CD4-positive, alpha-beta T cell treated with Interleukin-15 for 1 hour (primary cell): ENCODE data around the gene HS3ST3B1.
A peak's percentile ranks its signal among the peaks of the same experiment; 100 is the strongest.

Source experiments
- DNase-seq: peaks from one replicate; pipeline ENCODE4 v3.0.0-alpha.2; 2020

Gene HS3ST3B1

DNA sequence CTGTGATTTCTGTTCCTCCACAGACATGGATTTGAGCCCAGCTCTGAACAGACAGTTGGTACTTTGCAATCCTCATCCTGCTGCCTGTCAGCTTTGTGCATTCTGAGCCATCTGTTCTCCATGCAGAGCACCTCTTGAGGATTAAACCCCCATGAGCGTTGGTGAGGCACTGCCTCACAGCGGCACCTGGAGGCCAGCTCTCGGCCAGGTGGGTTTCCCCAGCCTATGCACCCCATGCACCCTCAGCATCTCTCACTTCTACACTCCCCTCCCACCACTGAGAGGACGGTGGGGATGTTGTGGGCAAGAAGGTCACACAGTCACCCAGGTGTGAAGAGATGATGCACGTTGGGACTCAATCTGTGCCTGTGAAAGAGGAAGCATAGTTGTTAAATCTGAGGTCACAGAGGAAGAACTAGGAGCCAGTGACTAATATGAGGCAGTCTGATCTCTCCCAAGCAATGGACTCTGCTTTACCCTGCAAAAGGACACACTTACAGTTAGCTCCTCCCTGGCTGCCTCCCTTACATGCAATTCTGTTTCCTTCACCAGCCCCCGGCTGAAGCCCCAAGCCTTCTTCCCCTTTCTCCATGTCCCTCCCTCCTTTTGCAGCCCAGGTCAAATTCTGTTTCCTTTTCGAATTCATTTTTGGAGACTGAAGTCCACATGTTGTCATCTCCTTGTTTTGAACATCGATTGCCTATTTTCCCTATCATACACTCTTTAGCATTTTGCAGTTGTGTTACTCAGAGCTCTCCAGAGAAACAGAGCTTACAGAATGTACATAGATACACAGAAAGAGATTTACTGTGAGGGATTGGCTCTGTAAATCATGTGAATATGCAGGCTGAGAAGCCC, 58.5 kb downstream of the HS3ST3B1 start:
- DNase-seq: peak; percentile 78

DNA sequence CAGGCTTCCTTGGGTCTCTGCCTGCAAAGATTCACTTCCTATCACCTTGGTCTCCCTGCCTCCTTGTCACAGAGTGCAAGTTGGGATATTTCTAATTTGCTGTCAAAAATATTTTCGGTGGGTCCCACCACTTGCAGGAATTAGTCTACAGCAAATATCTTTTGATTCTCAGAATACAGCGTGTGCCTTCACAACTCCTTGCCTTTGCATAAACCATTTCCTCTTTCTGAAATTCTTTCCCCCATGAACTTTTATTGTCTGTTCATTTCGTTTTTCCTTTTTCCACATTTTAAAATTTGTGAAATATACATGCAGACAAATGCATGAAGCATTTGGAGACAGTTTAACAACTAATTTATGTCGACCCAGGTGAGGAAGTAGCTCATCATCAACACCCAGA, 60.0 kb downstream of the HS3ST3B1 start:
- DNase-seq: no peak

DNA sequence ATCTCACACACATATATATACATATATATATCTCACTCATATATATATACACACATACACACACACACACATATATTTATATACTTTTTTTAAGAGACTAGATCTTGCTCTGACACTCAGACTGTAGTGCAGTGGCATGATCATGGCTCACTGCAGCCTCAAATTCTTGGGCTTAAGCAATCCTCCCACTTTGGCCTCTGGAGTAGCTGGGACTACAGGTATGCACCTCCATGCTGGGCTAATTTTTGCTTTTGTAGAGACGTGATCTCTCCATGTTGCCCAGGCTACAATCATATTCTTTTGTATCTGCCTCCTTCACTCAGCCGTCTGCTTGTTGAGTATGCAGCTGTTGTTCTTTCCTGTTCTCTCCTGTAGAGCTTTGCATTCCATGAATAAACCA, 60.6 kb downstream of the HS3ST3B1 start:
- no peak for DNase-seq

DNA sequence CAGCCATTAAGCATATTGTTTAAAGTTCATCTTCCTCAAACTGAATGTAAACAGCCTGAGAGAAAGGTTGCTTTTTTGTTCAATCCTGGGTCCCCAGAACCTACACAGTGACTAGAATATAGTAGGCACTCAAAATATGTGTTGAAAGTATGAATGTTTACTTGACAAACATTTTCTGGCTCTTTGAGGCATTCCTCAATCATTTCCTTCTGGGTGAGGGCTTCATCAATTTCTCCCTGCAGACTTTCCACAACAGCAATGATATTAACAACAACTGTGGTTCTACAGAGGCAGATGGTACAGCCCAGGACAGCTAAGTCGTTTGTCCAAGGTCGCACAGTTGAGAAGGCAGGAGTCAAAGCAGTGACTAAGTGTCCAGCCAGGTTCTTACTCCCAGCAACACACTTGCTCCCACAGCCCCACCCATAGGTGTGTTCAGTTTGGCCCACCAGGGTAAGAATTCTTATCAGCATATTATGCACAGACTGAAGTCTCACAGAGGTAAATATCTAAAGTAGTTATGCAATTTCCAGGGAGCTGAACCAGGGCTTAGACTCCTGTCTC, 61.1 kb downstream of the HS3ST3B1 start:
- DNase-seq: no peak

DNA sequence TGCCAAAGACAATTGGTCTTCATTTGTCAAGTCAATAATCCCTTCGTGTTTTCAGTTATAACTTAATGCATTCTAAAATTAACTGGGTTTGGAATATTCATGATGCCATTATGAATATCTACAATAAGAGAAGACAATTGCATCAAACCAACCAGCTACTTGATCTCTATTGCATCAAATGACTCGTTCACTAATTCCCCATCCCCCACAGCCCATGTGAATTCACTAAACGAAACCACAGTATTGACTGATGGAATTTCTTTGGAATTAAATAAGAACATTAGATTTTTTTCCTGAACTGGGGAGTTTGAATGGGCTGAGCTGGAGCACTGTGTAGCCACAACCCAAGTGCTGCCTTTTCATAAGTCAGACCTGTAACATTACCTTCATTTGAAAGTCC, 65.3 kb downstream of the HS3ST3B1 start:
- DNase-seq: no peak

DNA sequence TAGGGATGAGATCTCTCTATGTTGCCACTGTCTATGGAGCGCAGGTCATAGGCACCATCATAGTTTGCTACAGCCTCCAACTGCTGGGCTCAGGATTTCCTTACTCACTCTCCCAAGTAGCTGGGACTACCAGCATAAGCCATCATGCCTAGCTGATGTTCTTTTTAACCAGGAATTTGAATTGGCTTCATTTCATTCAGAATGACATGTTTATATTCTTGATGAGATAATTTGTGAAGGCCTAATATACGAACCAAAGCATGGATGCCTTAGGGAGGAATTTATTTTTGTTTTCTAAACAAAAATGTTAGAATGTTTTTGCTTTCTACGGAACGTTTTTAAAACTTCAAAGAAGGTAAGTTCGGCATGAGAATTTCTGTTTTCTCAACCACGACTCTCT, 71.6 kb downstream of the HS3ST3B1 start:
- DNase-seq: no peak

DNA sequence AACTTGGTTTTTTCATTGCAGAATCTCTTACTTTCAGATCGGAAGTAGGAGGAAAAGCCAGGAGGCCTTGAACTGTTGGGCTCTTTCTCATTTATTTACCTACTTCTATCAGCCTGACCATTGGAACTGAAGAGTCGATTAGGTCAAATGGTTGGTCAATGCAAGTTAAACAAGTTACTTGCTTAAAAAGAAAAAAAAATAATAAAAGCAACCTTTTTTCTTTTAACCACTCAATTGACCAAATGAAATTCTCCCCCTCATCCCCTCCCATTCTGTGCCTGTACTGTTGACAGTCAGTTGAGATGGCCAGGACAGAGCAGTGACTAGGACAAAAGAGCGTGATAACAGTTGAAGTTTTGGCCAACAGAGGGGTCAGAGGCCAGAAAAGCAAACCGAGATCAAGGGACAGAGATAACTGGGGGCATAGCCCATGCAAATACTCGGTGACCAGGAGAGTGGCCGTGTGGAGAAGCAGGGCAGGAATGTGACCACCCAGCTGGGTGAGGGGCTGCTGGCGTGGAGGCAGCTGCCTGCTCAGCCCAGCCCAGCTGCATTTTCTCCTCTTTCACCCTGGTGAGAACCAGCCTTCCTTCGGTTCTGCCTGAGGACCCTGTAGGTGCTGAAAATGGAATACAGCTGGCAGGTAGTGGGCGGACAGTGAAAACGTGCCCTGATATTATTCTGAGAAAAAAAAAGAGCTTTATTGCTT, 72.2 kb downstream of the HS3ST3B1 start:
- DNase-seq: no peak

DNA sequence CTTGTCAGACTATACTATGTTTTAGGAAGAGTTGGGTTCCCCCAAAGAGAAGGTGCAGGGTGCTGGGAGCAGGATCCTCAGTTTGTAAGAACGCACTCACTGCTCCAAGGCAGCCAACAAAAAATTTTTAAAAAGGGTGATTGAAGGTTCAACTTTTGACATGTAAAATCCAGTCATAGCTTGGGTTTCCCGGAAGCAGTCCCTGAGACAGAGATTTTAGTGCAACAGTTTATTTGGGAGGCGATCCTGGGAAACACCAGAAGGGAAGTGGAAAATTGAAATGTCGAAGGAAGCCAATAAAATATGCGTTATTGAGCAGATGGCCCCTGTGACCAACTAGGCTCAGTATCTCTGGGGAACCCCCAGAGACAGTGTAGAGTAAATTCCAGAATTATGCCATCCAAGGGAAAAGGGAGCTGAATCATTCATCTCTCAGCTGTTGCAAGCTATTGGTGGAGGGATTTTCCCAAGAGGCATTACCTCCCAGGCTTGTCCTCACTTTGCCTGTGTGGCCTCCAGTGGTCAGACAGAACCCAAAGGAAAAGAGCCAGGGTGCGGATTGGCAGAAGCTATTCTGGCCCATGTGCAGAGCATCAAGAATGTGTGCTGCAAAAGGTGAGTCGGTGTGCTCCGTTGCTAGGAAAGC, 72.9 kb downstream of the HS3ST3B1 start:
- DNase-seq: no peak

DNA sequence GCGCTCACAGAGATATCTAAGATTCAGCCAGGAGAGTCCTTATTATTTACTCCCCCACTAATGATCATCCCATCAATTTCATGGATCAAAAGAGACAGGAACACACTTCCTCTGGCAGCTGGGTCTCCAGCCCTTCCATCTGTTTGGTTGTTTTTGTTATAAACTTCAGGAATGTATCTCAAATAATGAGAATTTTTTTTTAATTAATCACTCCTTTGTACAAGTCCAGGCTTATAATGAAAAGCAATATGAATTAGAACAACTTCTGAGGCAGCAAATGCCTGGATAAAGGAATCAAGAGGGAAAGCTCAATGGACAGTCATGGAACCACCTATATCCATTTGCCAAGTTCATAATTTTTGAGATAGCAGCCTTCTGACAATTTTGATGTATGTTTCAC, 73.4 kb downstream of the HS3ST3B1 start:
- DNase-seq: no peak

DNA sequence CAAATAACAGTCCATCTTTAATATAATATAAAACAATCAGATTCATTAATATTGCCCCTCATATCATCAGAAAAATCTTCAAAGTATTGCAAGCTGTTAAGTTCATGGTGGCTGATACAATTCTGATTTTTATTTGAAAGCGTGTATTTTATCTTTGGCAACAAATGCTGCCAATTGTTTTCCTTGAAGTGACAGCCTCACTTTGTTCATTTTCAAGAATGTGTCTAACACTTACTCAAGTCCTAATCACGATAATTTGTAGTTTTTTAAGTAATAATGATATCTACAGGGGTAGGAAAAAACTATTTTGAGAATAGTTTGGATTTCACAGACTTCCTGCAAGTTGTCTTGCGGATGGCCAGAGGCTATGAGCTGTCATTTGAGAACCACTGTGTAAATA, 75.8 kb downstream of the HS3ST3B1 start:
- DNase-seq: no peak

DNA sequence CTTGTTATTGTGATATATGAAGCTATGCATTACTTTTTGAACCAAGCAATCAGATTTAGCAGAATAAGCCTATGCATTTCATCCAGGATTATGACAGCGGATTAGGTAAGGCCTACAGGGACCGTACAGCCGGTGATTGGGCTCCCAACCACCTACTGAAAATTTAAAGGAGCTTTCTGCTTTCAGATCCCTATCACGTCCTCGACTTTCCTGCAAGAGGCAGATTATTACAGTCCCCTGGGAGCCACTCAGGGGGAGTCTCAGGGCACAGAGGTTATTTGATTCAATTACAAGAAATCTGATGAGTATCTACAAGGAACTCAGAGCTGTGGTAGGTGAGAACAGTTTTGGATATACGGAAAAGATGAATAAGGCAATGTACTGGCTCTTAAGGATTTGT, 80.7 kb downstream of the HS3ST3B1 start:
- no peak for DNase-seq

DNA sequence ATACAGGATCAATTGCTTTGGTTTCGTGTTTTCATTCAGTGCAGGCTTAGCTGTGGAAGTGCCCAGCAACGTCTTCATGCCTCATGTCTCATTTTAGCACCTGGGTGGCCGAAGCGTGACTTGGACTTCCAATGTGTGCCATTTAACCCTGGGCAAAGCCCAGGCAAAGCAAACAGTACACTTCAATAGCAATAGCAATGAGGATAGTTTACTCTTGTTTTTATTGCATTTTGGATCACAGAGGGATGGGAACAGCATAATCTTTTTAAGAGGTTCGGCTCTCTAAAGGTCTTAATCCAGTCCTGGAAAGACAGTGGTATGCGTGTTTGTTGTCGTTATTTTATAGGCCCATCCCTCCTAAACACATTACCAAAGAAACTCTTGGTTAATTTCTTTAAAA, 86.2 kb downstream of the HS3ST3B1 start:
- DNase-seq: no peak

DNA sequence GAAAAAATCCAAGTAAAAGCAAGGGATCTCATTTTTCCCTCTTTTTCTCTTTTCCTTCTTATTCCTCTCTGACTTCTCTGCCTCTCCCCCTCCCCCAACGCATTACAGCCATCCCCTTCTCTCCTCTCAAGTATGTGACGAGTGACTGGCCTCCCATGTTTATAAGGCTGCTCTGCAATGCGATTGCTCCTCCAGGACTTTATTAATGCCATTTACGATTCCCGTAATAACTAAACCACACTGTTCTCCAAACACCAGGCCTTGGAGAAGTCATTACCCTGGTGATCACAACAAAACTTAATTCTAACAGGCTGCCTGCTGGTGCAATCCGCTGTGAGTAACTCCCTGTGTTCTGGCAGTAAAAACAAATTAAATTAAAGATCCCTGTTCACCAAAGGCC, 88.8 kb downstream of the HS3ST3B1 start:
- DNase-seq: no peak

DNA sequence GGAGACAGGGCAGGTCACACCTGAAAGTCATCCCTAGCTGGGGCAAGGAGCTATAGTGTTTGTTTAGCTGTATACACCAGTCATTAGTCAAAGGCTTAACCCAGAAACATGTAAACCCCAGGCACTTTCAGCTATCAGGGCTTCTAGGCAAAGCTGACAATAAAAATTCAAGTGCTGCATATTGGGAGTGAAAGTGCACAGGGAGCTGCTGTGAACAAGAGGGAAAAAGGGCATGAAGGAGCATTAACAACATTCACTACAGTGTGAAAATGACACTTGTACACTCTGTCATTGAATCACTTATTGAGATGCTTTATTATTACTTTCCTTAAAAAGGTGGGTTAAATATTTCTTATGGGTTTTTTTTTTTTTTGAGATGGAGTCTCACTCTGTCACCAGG, 92.8 kb downstream of the HS3ST3B1 start:
- no peak for DNase-seq

DNA sequence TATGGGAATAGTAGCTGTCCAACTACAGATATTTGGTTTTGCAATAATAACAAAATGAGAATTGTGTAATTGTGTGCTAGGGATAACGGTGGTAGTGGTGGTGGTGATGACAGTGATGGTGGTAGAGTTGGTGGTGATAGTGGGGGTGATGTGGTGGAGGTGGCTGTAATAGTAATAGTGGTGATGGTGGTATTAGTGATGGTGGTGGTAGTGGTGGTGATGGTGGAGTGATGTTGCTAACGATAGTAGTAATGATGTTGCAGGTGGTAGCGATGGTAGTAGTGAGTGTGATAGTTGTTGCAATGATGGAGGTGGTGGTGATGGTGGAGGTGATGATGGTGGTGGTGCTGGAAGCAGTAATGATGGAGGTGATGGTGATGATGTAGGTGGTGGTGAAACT, 94.4 kb downstream of the HS3ST3B1 start:
- DNase-seq: no peak

DNA sequence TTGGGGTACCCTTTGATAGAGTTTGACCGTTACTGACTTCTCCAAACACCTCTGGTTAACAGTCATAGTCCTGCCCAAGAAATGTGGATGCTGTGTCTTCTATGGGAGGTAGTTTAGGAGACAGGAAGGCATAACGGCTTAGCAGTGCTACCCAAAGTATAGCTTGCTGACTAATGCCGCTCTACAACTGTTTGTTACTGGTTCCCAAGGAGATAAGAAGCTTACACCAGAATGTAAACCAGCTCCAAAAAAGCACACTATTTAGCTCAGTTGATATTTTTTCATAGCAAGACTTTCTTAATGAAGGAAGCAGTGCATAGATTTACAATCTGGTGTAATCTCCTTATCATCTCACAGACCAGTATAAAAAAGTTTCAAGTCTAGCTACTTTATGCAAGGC, 95.7 kb downstream of the HS3ST3B1 start:
- no peak for DNase-seq

DNA sequence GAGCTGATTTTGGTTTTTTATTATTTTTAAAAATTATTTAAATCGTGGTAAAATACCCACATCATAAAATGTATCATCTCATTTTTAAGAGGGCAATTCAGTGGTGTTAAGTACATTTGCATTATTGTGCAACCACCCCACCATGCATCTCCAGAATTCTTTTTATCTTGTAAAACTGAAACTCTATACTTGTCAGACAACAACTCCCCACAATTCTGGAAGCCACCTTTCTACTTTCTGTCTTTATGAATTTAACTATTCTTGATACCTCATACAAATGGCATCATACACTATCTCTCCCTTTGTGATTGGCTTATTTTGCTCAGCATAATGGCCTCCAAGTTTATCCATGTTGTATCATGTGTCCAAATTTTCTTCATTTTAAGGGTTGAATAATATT, 97.9 kb downstream of the HS3ST3B1 start:
- no peak for DNase-seq
